Calu3 (cell line): ENCODE data around the gene PAFAH1B1. TPM values are rescaled to one million over a fixed set of nuclear protein-coding genes. Genes with fewer than 3 reads are reported as not detected.
"Not testable (repeated sequence)": the region's sequence is repeated elsewhere in the genome, so short reads cannot be mapped to it uniquely, and the experiment has no call there.

Experiments used
- BruUV-seq: library from RNA; stranded (reverse); fragments of 400-500 nt; replicated peaks from 2 replicates; lab custom pipeline; 2021; lab: Mats Ljungman, UMichigan
- CTCF ChIA-PET: fragments of 300-600 bp; sonication (Branson Sonifier 250); formaldehyde crosslinking; loops from one replicate; lab custom pipeline; 2022; ENCODE audit warnings: antibody characterized with exemption; lab: Charles Lee
- DNase-seq: peaks from one replicate; pipeline ENCODE4 v3.0.0; 2022
- H3K27ac Mint-ChIP-seq: one replicate; pipeline ENCODE4 v1.8.0; 2022; ENCODE audit warnings: mixed read lengths; ENCODE audit not compliant: unreplicated experiment
- H3K27me3 Mint-ChIP-seq: one replicate; pipeline ENCODE4 v1.8.0; 2022; ENCODE audit warnings: mixed read lengths; ENCODE audit not compliant: unreplicated experiment
- H3K36me3 Mint-ChIP-seq: one replicate; pipeline ENCODE4 v1.8.0; 2022; ENCODE audit warnings: mild to moderate bottlenecking, moderate library complexity, mixed read lengths; ENCODE audit not compliant: insufficient read depth, unreplicated experiment
- H3K4me1 Mint-ChIP-seq: one replicate; pipeline ENCODE4 v1.8.0; 2022; ENCODE audit warnings: mild to moderate bottlenecking, low read depth, mixed read lengths; ENCODE audit not compliant: unreplicated experiment
- H3K4me3 Mint-ChIP-seq: one replicate; pipeline ENCODE4 v1.8.0; 2022; ENCODE audit warnings: mild to moderate bottlenecking, low read depth, moderate library complexity, mixed read lengths; ENCODE audit not compliant: unreplicated experiment
- H3K9me3 Mint-ChIP-seq: one replicate; pipeline ENCODE4 v1.8.0; 2022; ENCODE audit warnings: low read depth, mixed read lengths; ENCODE audit not compliant: unreplicated experiment
- intact Hi-C: fragments of 100-400 bp; cut with micrococcal nuclease; formaldehyde crosslinking; loops from one replicate; pipeline ENCODE4 v1.10.0; 2022; ENCODE audit not compliant: unreplicated experiment
- total RNA-seq: library from RNA; stranded (reverse); gene quantifications from 2 replicates; pipeline ENCODE4 v1.2.3, GENCODE V29; 2022
- TF ChIP-seq, protein P1 (sequence below): fragments of 200-600 bp; IDR thresholded peaks from one replicate; pipeline ENCODE4 v1.8.0; 2022; ENCODE audit warnings: antibody characterized with exemption; ENCODE audit not compliant: unreplicated experiment

The PAFAH1B1 gene
- total RNA-seq, 1 experiment from 2014 or later = 99.8 TPM

DNA sequence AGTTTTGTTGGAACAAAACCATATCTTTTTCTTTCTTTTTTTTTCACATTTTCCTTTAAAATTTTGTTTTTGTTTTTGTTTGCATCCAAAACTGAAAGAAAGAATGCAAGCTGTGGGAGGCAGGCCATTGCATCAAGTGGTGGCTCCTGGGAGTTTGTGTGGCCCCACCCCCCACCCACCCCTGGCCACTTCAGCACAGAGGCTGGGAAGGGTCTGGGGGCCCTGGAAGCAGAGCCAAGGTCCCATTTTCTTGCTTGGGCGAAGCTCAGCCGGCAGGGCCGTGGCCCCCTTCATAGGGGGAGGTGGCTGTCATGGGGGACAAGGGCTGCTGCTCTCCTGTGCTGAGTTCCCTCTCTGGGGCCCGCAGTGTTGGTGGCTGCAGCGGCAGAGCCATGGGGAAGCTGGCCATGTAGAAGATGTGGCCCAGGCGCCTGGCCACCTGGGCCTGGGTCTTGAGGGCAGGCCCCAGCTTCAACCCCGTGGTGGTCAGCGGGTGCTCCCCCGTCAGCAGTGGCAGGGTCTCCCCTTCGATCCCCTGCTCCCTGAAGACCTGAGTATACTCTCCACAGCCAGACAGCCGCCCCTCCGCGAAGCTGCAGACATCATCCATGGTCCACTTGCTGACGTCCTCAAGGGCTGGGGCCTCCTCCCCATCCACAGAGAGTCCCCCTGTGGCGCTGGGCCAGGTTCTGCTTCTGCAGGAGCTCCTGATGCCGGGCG is 19.8 kb downstream of the PAFAH1B1 start:
- Mint-ChIP-seq H3K4me3 (no peak overlapping the region), H3K9me3 (no peaks in the 10 kb centered on the region), H3K27ac (no peak overlapping the region), H3K27me3 (no peaks in the 10 kb centered on the region), H3K36me3 (no peaks in the 10 kb centered on the region), H3K4me1 (no peaks in the 10 kb centered on the region)
- intact Hi-C loops = no loop called here
- no peak for DNase-seq
- CTCF ChIA-PET = no interaction called here
- no TSS peak for BruUV-seq
- TF ChIP-seq, protein P1, sequence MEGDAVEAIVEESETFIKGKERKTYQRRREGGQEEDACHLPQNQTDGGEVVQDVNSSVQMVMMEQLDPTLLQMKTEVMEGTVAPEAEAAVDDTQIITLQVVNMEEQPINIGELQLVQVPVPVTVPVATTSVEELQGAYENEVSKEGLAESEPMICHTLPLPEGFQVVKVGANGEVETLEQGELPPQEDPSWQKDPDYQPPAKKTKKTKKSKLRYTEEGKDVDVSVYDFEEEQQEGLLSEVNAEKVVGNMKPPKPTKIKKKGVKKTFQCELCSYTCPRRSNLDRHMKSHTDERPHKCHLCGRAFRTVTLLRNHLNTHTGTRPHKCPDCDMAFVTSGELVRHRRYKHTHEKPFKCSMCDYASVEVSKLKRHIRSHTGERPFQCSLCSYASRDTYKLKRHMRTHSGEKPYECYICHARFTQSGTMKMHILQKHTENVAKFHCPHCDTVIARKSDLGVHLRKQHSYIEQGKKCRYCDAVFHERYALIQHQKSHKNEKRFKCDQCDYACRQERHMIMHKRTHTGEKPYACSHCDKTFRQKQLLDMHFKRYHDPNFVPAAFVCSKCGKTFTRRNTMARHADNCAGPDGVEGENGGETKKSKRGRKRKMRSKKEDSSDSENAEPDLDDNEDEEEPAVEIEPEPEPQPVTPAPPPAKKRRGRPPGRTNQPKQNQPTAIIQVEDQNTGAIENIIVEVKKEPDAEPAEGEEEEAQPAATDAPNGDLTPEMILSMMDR = no peak

DNA sequence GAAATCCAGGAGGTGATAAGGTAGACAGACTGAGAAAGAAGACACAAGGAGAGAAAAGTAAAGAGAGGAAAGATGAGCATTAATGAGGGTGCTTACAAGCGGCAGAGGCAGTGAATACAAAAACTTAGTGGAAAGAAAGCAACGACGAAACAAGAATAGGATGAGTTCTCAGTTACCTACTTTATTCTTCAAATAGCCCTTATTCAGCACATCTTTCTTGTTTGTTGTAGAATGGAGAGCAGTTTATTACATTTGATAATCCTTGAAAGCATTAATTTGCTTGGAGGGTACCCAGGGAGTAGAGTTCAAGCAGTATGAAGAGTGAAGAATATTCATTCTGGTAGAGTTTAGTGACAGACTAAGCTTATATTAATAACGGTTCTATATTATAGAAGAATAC is 22.4 kb downstream of the PAFAH1B1 start:
- TF ChIP-seq, protein P1 = no peak
- H3K27ac Mint-ChIP-seq = no peak overlapping the region
- H3K9me3 Mint-ChIP-seq = no peaks in the 10 kb centered on the region
- DNase-seq = no peak
- CTCF ChIA-PET = no interaction called here
- H3K27me3 Mint-ChIP-seq = no peaks in the 10 kb centered on the region
- no TSS peak for BruUV-seq
- H3K36me3 Mint-ChIP-seq = no peaks in the 10 kb centered on the region
- intact Hi-C loops = no loop called here
- no peaks in the 10 kb centered on the region for H3K4me1 Mint-ChIP-seq
- no peak overlapping the region for H3K4me3 Mint-ChIP-seq

DNA sequence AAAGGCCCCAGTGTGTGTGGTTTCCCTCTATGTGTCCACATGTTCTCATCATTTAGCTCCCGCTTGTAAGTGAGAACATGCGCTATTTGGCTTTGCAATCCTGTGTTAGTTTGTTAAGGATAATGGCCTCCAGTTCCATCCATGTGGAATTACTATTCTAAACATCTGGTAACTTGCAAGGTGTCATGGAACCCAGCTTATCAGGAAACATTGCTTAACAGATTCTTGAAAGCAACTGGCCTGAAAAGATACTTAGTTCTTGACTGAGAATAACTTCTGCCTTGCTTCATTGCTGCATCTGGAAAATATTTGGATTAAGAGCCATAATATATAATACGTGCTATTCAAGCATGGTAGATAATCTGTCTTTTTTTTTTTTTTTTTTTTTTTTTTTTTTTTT is 27.8 kb downstream of the PAFAH1B1 start:
- TF ChIP-seq, protein P1 = no peak
- H3K27ac Mint-ChIP-seq = no peak overlapping the region
- no peaks in the 10 kb centered on the region for H3K9me3 Mint-ChIP-seq
- no TSS peak for BruUV-seq
- CTCF ChIA-PET = no interaction called here
- H3K27me3 Mint-ChIP-seq = no peaks in the 10 kb centered on the region
- intact Hi-C loops = no loop called here
- DNase-seq = no peak
- peaks cover 27% of the 10 kb centered on the region for H3K36me3 Mint-ChIP-seq
- no peak overlapping the region for H3K4me3 Mint-ChIP-seq
- H3K4me1 Mint-ChIP-seq = no peaks in the 10 kb centered on the region

DNA sequence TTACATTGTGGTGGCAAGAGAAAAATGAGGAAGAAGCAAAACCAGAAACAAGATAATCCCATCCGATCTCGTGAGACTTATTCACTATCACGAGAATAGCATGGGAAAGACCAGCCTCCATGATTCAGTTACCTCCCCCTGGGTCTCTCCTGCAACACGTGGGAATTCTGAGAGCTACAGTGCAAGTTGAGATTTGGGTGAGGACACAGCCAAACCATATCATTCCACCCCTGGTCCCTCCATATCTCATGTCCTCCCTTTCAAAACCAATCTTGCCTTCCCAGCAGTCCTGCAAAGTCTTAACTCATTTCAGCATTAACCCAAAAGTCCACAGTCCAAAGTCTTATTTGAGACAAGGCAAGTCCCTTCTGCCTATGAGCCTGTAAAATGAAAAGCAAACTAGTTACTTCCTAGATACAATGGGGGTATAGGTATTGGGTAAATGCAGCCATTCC is 28.5 kb downstream of the PAFAH1B1 start:
- H3K4me1 Mint-ChIP-seq, H3K4me3 Mint-ChIP-seq, H3K27me3 Mint-ChIP-seq, DNase-seq, H3K27ac Mint-ChIP-seq, intact Hi-C loops, H3K9me3 Mint-ChIP-seq, BruUV-seq: not testable (repeated sequence)
- CTCF ChIA-PET = interaction anchor here (0.5 kb wide), 1 partner anchor 17 kb away, joined by 3 read pairs; no protein-coding TSS in a partner anchor
- peaks cover 27% of the 10 kb centered on the region for H3K36me3 Mint-ChIP-seq

DNA sequence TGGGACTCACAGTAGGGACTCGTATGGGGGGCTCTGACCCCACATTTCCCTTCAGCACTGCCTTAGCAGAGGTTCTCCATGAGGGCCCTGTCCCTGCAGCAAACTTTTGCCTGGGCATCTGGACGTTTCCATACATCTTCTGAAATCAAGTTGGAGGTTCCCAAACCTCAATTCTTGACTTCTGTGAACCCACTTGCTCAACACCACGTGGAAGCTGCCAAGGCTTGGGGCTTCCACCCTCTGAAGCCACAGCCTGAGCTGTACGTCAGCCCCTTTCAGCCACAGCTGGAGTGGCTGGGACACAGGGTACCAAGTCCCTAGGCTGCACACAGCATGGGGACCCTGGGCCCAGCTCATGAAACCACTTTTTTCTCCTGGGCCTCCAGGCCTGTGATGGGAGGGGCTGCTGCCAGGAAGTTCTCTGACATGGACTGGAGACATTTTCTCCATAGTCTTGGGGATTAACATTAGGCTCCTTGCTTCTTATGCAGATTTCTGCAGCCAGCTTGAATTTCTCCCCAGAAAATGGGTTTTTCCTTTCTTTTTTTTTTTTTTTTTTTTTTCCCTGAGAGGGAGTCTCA is 29.4 kb downstream of the PAFAH1B1 start:
- H3K4me1 Mint-ChIP-seq, H3K9me3 Mint-ChIP-seq, DNase-seq, H3K27ac Mint-ChIP-seq, H3K4me3 Mint-ChIP-seq, intact Hi-C loops, H3K27me3 Mint-ChIP-seq, BruUV-seq: not testable (repeated sequence)
- peaks cover 27% of the 10 kb centered on the region for H3K36me3 Mint-ChIP-seq
- CTCF ChIA-PET = interaction anchor here (0.7 kb wide), 1 partner anchor 766 kb away, joined by 3 read pairs; no protein-coding TSS in a partner anchor
